GM19372 (cell line): ENCODE data around the gene PLGLB1.
"Not testable (repeated sequence)": the region's sequence is repeated elsewhere in the genome, so short reads cannot be mapped to it uniquely, and the experiment has no call there.

ENCODE experiments used
- ATAC-seq: cut with Tn5 transposase; IDR thresholded peaks from one replicate; pipeline ENCODE4 v1.9.1; 2021; ENCODE audit warnings: mild to moderate bottlenecking, low read depth, moderate library complexity; ENCODE audit not compliant: unreplicated experiment

Gene PLGLB1

GRCh38 chr2:87021744-87022143 lies at the start of gene PLGLB1:
TSS of gene PLGLB1 (minus strand) at chr2:87021844. CDS start at chr2:87021783, 61 bp downstream.
- not testable (repeated sequence) for ATAC-seq

- ATAC-seq: not testable (repeated sequence)
These were observed 42.7 kb upstream of the PLGLB1 start for GRCh38 chr2:87064305-87064704.

GRCh38 chr2:87063431-87063830 lies 41.8 kb upstream of the PLGLB1 start:
- not testable (repeated sequence) for ATAC-seq

GRCh38 chr2:87061519-87061918 lies 39.9 kb upstream of the PLGLB1 start:
- ATAC-seq: not testable (repeated sequence)

GRCh38 chr2:87057606-87058005 lies 36.0 kb upstream of the PLGLB1 start:
- not testable (repeated sequence) for ATAC-seq

GRCh38 chr2:87056843-87057242 lies 35.2 kb upstream of the PLGLB1 start:
- not testable (repeated sequence) for ATAC-seq

- ATAC-seq: not testable (repeated sequence)
These were observed 34.8 kb upstream of the PLGLB1 start for GRCh38 chr2:87056435-87056834.

GRCh38 chr2:87054375-87054774 lies 32.7 kb upstream of the PLGLB1 start:
- not testable (repeated sequence) for ATAC-seq

- ATAC-seq: not testable (repeated sequence)
These were observed 19.8 kb upstream of the PLGLB1 start for GRCh38 chr2:87041321-87041978.

- not testable (repeated sequence) for ATAC-seq
These were observed 7.0 kb upstream of the PLGLB1 start for GRCh38 chr2:87028607-87029006.

- not testable (repeated sequence) for ATAC-seq
These were observed 5.2 kb upstream of the PLGLB1 start for GRCh38 chr2:87026816-87027215.

- ATAC-seq: not testable (repeated sequence)
These were observed 4.3 kb upstream of the PLGLB1 start for GRCh38 chr2:87025927-87026326.

GRCh38 chr2:87023988-87024615 lies 2.5 kb upstream of the PLGLB1 start:
- not testable (repeated sequence) for ATAC-seq

- not testable (repeated sequence) for ATAC-seq
These were observed 601 bp downstream of the PLGLB1 start for GRCh38 chr2:87021043-87021442.

- ATAC-seq: not testable (repeated sequence)
These were observed 2.6 kb downstream of the PLGLB1 start for GRCh38 chr2:87019053-87019452.

- ATAC-seq: not testable (repeated sequence)
These were observed 7.0 kb downstream of the PLGLB1 start for GRCh38 chr2:87014489-87015169.

- not testable (repeated sequence) for ATAC-seq
These were observed 17.2 kb downstream of the PLGLB1 start for GRCh38 chr2:87004398-87004797.
